Parathyroid adenoma (tissue), 2 donors: ENCODE measurements around the gene SLC12A6.

Source experiments
- H2AFZ ChIP-seq: fragments of 300-600 bp; sonication (generic); one replicate; pipeline ENCODE4 v1.7.0; 2017; ENCODE audit warnings: antibody characterized with exemption, mild to moderate bottlenecking
- H3K27ac ChIP-seq: fragments of 300-600 bp; sonication (generic); one replicate; pipeline ENCODE4 v1.7.0; 2017
- H3K27me3 ChIP-seq: fragments of 300-600 bp; sonication (generic); one replicate; pipeline ENCODE4 v1.7.0; 2017; ENCODE audit warnings: low read length; ENCODE audit not compliant: control insufficient read depth, insufficient read depth
- H3K36me3 ChIP-seq: fragments of 300-600 bp; sonication (generic); one replicate; pipeline ENCODE4 v1.7.0; 2017; ENCODE audit warnings: low read length; ENCODE audit not compliant: control insufficient read depth, insufficient read depth
- H3K4me1 ChIP-seq: fragments of 300-600 bp; sonication (generic); one replicate; pipeline ENCODE4 v1.7.0; 2017; ENCODE audit warnings: control low read depth
- H3K4me2 ChIP-seq: fragments of 300-600 bp; sonication (generic); one replicate; pipeline ENCODE4 v1.7.0; 2017; ENCODE audit warnings: low read length
- H3K4me3 ChIP-seq: fragments of 300-600 bp; sonication (generic); one replicate; pipeline ENCODE4 v1.7.0; 2017; ENCODE audit warnings: low read depth, low read length
- H3K79me2 ChIP-seq: fragments of 300-600 bp; sonication (generic); one replicate; pipeline ENCODE4 v1.7.0; 2017; ENCODE audit warnings: control low read depth
- H3K9ac ChIP-seq: fragments of 300-600 bp; sonication (generic); one replicate; pipeline ENCODE4 v1.7.0; 2017; ENCODE audit warnings: mild to moderate bottlenecking
- H3K9me3 ChIP-seq: fragments of 300-600 bp; sonication (generic); one replicate; pipeline ENCODE4 v1.7.0; 2017; ENCODE audit warnings: low read length; ENCODE audit not compliant: control insufficient read depth
- TF ChIP-seq, protein P1 (sequence below): fragments of 300-600 bp; sonication (generic); IDR thresholded peaks from one replicate; pipeline ENCODE4 v1.7.0; 2017; ENCODE audit warnings: antibody characterized with exemption, mild to moderate bottlenecking
- donor health status: primary hyperparathyroidism.

SLC12A6 gene

GRCh38 chr15:34331809-34332208 lies 5.8 kb downstream of the SLC12A6 start:
- Histone ChIP-seq H2AFZ (no peak overlapping the region), H3K4me1 (no peaks in the 10 kb centered on the region), H3K36me3 (no peaks in the 10 kb centered on the region), H3K4me3 (no peak overlapping the region), H3K79me2 (no peaks in the 10 kb centered on the region), H3K9ac (no peak overlapping the region), H3K4me2 (no peak overlapping the region), H3K27ac (no peak overlapping the region), H3K9me3 (no peaks in the 10 kb centered on the region), H3K27me3 (no peaks in the 10 kb centered on the region)
- TF ChIP-seq, protein P1, sequence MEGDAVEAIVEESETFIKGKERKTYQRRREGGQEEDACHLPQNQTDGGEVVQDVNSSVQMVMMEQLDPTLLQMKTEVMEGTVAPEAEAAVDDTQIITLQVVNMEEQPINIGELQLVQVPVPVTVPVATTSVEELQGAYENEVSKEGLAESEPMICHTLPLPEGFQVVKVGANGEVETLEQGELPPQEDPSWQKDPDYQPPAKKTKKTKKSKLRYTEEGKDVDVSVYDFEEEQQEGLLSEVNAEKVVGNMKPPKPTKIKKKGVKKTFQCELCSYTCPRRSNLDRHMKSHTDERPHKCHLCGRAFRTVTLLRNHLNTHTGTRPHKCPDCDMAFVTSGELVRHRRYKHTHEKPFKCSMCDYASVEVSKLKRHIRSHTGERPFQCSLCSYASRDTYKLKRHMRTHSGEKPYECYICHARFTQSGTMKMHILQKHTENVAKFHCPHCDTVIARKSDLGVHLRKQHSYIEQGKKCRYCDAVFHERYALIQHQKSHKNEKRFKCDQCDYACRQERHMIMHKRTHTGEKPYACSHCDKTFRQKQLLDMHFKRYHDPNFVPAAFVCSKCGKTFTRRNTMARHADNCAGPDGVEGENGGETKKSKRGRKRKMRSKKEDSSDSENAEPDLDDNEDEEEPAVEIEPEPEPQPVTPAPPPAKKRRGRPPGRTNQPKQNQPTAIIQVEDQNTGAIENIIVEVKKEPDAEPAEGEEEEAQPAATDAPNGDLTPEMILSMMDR = no peak

- Histone ChIP-seq H3K27ac (no peak overlapping the region), H3K4me3 (no peak overlapping the region), H3K9me3 (no peaks in the 10 kb centered on the region), H3K36me3 (no peaks in the 10 kb centered on the region), H3K9ac (no peak overlapping the region), H3K4me2 (no peak overlapping the region), H2AFZ (no peak overlapping the region), H3K27me3 (no peaks in the 10 kb centered on the region), H3K79me2 (no peaks in the 10 kb centered on the region), H3K4me1 (no peaks in the 10 kb centered on the region)
- TF ChIP-seq, protein P1 = no peak
Observed at GRCh38 chr15:34330279-34330678, 7.3 kb downstream of the SLC12A6 start.

DNA sequence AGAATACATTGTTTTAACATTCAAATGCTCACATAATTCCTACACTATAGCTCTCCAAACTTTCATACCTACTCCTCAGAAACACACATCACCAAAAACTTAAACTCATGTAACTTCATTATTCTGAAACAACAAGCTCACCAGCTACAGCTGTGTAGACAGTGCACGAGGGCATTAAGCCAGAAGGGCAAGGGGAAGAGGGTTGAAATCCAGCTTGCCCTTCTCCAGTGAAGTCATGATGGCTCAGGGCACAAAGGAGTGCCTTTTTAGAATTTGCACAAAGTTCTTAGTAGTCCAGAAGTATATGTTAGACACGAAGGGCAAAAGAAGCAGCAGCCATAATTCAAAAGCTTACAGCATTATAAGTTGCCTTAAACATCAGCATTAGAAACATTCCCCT lies 8.6 kb downstream of the SLC12A6 start:
- TF ChIP-seq, protein P1 = no peak

GRCh38 chr15:34327906-34328305 lies 9.7 kb downstream of the SLC12A6 start:
- no peak overlapping the region for H3K27ac ChIP-seq
- H2AFZ ChIP-seq = no peak overlapping the region

More for the DNA sequence above, 8.6 kb downstream of the SLC12A6 start:
- Histone ChIP-seq H2AFZ (no peak overlapping the region), H3K79me2 (no peaks in the 10 kb centered on the region), H3K4me2 (no peak overlapping the region), H3K27me3 (no peaks in the 10 kb centered on the region), H3K27ac (no peak overlapping the region), H3K4me3 (no peak overlapping the region), H3K9ac (no peak overlapping the region), H3K4me1 (no peaks in the 10 kb centered on the region), H3K36me3 (no peaks in the 10 kb centered on the region), H3K9me3 (no peaks in the 10 kb centered on the region)

GRCh38 chr15:34325368-34325767 lies 12.2 kb downstream of the SLC12A6 start:
- Histone ChIP-seq H3K9ac (no peak overlapping the region), H3K4me3 (no peak overlapping the region), H3K4me2 (no peak overlapping the region), H3K36me3 (no peaks in the 10 kb centered on the region), H3K27ac (no peak overlapping the region), H3K9me3 (no peaks in the 10 kb centered on the region), H2AFZ (no peak overlapping the region), H3K79me2 (no peaks in the 10 kb centered on the region), H3K27me3 (no peaks in the 10 kb centered on the region), H3K4me1 (no peaks in the 10 kb centered on the region)
- TF ChIP-seq, protein P1 = no peak

More at GRCh38 chr15:34327906-34328305, 9.7 kb downstream of the SLC12A6 start:
- Histone ChIP-seq H3K4me1 (no peaks in the 10 kb centered on the region), H3K4me3 (no peak overlapping the region), H3K9ac (no peak overlapping the region), H3K9me3 (no peaks in the 10 kb centered on the region), H3K36me3 (no peaks in the 10 kb centered on the region), H3K79me2 (no peaks in the 10 kb centered on the region), H3K27me3 (no peaks in the 10 kb centered on the region), H3K4me2 (no peak overlapping the region)
- TF ChIP-seq, protein P1 = no peak
